OCI-LY3 (cell line): ENCODE measurements around the gene TSPOAP1.

Experiments
- CTCF ChIP-seq: fragments of 200-600, 300-600 bp; sonication (generic); IDR thresholded peaks from 2 replicates; pipeline ENCODE4 v1.5.1; 2014; ENCODE audit warnings: antibody characterized with exemption, low read length, low read depth
- EZH2phosphoT487 ChIP-seq: fragments of 200-600 bp; shearing (Covaris generic); IDR thresholded peaks from 2 replicates; pipeline ENCODE4 v1.6.1; 2018; ENCODE audit warnings: antibody characterized with exemption, mixed run types, low read depth

- TF ChIP-seq CTCF (no peak), EZH2phosphoT487 (no peak)
These were observed 53.2 kb downstream of the TSPOAP1 start for GRCh38 chr17:58275417-58275816.
